Neural progenitor cell (in vitro differentiated cells): Measurements from ENCODE around the gene GAB2. TPM values are rescaled to one million over a fixed set of nuclear protein-coding genes. Genes with fewer than 3 reads are reported as not detected.

Source experiments
- DNase-seq: peaks from one replicate; pipeline ENCODE4 v3.0.0-alpha.2; 2016; ENCODE audit warnings: low spot score
- H2AFZ ChIP-seq: fragments of 200-600 bp; sonication (generic); replicated peaks from 2 replicates; pipeline ENCODE4 v1.6.1; 2016; ENCODE audit warnings: antibody characterized with exemption
- H3F3A ChIP-seq: fragments of 200-600 bp; sonication (generic); 2 replicates; pipeline ENCODE4 v1.6.1; 2016; ENCODE audit warnings: antibody characterized with exemption, low read depth
- H3K27ac ChIP-seq: fragments of 200-600 bp; sonication (generic); 2 replicates; pipeline ENCODE4 v1.5.1; 2016; ENCODE audit warnings: mild to moderate bottlenecking
- H3K27me3 ChIP-seq: fragments of 200-600 bp; sonication (generic); 2 replicates; pipeline ENCODE4 v1.6.1; 2016; ENCODE audit warnings: mild to moderate bottlenecking, moderate library complexity
- H3K36me3 ChIP-seq: fragments of 200-600 bp; sonication (generic); 2 replicates; pipeline ENCODE4 v1.5.1; 2016
- H3K4me1 ChIP-seq: fragments of 200-600 bp; sonication (generic); 2 replicates; pipeline ENCODE4 v1.6.1; 2016; ENCODE audit warnings: mixed run types
- H3K4me2 ChIP-seq: fragments of 200-600 bp; sonication (generic); 2 replicates; pipeline ENCODE4 v1.6.1; 2016
- H3K4me3 ChIP-seq: fragments of 200-600 bp; sonication (generic); 2 replicates; pipeline ENCODE4 v1.5.1; 2016
- H3K79me2 ChIP-seq: fragments of 200-600 bp; sonication (generic); 2 replicates; pipeline ENCODE4 v1.6.1; 2016; ENCODE audit warnings: low read depth
- H3K9ac ChIP-seq: fragments of 200-600 bp; sonication (generic); 2 replicates; pipeline ENCODE4 v1.6.1; 2016
- H3K9me3 ChIP-seq: fragments of 200-600 bp; sonication (generic); 2 replicates; pipeline ENCODE4 v1.5.1; 2016; ENCODE audit warnings: low read depth
- H4K20me1 ChIP-seq: fragments of 200-600 bp; sonication (generic); 2 replicates; pipeline ENCODE4 v1.6.1; 2016; ENCODE audit warnings: low read depth
- H3K27ac Mint-ChIP-seq: 3 replicates; pipeline ENCODE4 v1.8.0; 2021; ENCODE audit warnings: mixed read lengths
- H3K27me3 Mint-ChIP-seq: 2 replicates; pipeline ENCODE4 v1.8.0; 2022; ENCODE audit warnings: low read depth, mild to moderate bottlenecking, inconsistent platforms, moderate library complexity, mixed read lengths; ENCODE audit not compliant: insufficient read depth
- H3K36me3 Mint-ChIP-seq: 3 replicates; pipeline ENCODE4 v1.8.0; 2021; ENCODE audit warnings: mixed read lengths
- H3K4me1 Mint-ChIP-seq: 3 replicates; pipeline ENCODE4 v1.8.0; 2021; ENCODE audit warnings: mixed read lengths
- H3K4me3 Mint-ChIP-seq: 3 replicates; pipeline ENCODE4 v1.8.0; 2021; ENCODE audit warnings: mild to moderate bottlenecking, moderate library complexity, mixed read lengths
- H3K9me3 Mint-ChIP-seq: 3 replicates; pipeline ENCODE4 v1.8.0; 2020; ENCODE audit warnings: mixed read lengths
- EZH2 ChIP-seq: fragments of 200-600 bp; sonication (generic); IDR thresholded peaks from 2 replicates; pipeline ENCODE4 v1.6.1; 2017; ENCODE audit warnings: antibody characterized with exemption, mild to moderate bottlenecking, moderate library complexity
- EZH2phosphoT487 ChIP-seq: fragments of 200-600 bp; sonication (generic); IDR thresholded peaks from 2 replicates; pipeline ENCODE4 v1.6.1; 2017; ENCODE audit warnings: antibody characterized with exemption
- total RNA-seq: library from RNA; depleted of rRNA; stranded (reverse); fragments of >200 nt; gene quantifications from 2 replicates; pipeline ENCODE4 v1.2.3, GENCODE V29; 2015; ENCODE audit warnings: low replicate concordance
- TF ChIP-seq, protein P1 (sequence below): fragments of 200-600 bp; sonication (generic); IDR thresholded peaks from 2 replicates; pipeline ENCODE4 v1.5.1; 2017; ENCODE audit warnings: antibody characterized with exemption, mild to moderate bottlenecking

Gene GAB2
- total RNA-seq, 1 donor from 2014 or later, result 11.1 TPM

GRCh38 chr11:78427615-78428265 lies 10.1 kb upstream of the GAB2 start:
- H3K9ac ChIP-seq, result no peak overlapping the region
- Mint-ChIP-seq H3K4me3 (no peak overlapping the region), H3K9me3 (no peaks in the 10 kb centered on the region), H3K27me3 (peaks cover 2% of the 10 kb centered on the region), H3K36me3 (no peaks in the 10 kb centered on the region), H3K27ac (no peak overlapping the region), H3K4me1 (no peaks in the 10 kb centered on the region)
- no peak overlapping the region for H3K27ac ChIP-seq
- TF ChIP-seq, protein P1, sequence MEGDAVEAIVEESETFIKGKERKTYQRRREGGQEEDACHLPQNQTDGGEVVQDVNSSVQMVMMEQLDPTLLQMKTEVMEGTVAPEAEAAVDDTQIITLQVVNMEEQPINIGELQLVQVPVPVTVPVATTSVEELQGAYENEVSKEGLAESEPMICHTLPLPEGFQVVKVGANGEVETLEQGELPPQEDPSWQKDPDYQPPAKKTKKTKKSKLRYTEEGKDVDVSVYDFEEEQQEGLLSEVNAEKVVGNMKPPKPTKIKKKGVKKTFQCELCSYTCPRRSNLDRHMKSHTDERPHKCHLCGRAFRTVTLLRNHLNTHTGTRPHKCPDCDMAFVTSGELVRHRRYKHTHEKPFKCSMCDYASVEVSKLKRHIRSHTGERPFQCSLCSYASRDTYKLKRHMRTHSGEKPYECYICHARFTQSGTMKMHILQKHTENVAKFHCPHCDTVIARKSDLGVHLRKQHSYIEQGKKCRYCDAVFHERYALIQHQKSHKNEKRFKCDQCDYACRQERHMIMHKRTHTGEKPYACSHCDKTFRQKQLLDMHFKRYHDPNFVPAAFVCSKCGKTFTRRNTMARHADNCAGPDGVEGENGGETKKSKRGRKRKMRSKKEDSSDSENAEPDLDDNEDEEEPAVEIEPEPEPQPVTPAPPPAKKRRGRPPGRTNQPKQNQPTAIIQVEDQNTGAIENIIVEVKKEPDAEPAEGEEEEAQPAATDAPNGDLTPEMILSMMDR, result no peak
- TF ChIP-seq EZH2phosphoT487, result no peak
- no peak for TF ChIP-seq EZH2
- H3K4me2 ChIP-seq, result no peak overlapping the region
- H3K79me2 ChIP-seq, result no peaks in the 10 kb centered on the region
- no peaks in the 10 kb centered on the region for H3K27me3 ChIP-seq
- no peaks in the 10 kb centered on the region for H3K9me3 ChIP-seq
- H3K4me3 ChIP-seq, result no peak overlapping the region
- H3K36me3 ChIP-seq, result no peaks in the 10 kb centered on the region
- no peaks in the 10 kb centered on the region for H3F3A ChIP-seq
- DNase-seq, result no peak
- H2AFZ ChIP-seq, result no peak overlapping the region
- H3K4me1 ChIP-seq, result peaks cover 11% of the 10 kb centered on the region
- no peaks in the 10 kb centered on the region for H4K20me1 ChIP-seq

GRCh38 chr11:78426845-78427244 lies 9.2 kb upstream of the GAB2 start:
- H3K27ac ChIP-seq, result no peak overlapping the region
- DNase-seq, result no peak
- no peaks in the 10 kb centered on the region for H3K9me3 ChIP-seq
- peaks cover 2% of the 10 kb centered on the region for H3K27me3 Mint-ChIP-seq
- no peaks in the 10 kb centered on the region for H3K9me3 Mint-ChIP-seq
- no peaks in the 10 kb centered on the region for H3K36me3 ChIP-seq
- no peaks in the 10 kb centered on the region for H4K20me1 ChIP-seq
- H2AFZ ChIP-seq, result no peak overlapping the region
- TF ChIP-seq EZH2phosphoT487 (no peak), EZH2 (no peak)
- TF ChIP-seq, protein P1, result no peak
- no peaks in the 10 kb centered on the region for H3K4me1 Mint-ChIP-seq
- H3K36me3 Mint-ChIP-seq, result no peaks in the 10 kb centered on the region
- no peaks in the 10 kb centered on the region for H3F3A ChIP-seq
- no peak overlapping the region for H3K9ac ChIP-seq
- H3K27ac Mint-ChIP-seq, result no peak overlapping the region
- H3K27me3 ChIP-seq, result no peaks in the 10 kb centered on the region
- no peaks in the 10 kb centered on the region for H3K79me2 ChIP-seq
- no peak overlapping the region for H3K4me3 Mint-ChIP-seq
- no peak overlapping the region for H3K4me3 ChIP-seq
- peaks cover 11% of the 10 kb centered on the region for H3K4me1 ChIP-seq
- no peak overlapping the region for H3K4me2 ChIP-seq

DNA sequence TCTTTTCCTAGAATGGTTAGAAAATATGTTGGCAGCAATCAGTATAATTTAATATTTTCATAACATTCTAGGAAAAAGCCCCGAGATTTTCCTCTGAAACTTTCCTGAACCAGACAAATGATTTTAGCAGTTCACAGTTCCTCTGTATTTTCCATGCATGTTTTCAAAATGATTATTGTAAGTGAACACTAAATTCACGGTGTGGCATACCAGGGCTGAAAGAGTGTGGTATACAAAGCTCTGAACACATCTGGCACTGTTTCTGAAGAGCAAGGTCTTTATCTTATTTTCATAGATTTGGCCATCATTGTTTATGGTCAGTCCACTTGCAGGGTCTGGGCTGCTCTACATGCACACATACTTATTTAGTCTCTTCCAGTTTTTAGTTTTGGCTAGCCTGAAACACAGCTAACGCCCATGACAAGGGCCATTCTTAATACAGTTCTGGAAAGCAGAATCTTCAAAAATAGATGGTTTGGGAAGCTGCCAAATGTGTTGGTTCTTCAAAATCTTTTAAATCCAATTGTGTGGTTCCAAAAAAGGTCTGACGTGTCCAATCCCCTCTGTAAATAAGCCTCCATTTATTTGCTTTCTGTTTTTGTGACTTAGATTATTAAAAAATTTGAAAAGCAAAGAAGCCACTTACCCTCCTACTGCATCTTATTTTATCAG lies 7.9 kb upstream of the GAB2 start:
- Histone ChIP-seq H3K27me3 (no peaks in the 10 kb centered on the region), H3K4me3 (no peak overlapping the region), H3K4me1 (peaks cover 11% of the 10 kb centered on the region), H3K9me3 (no peaks in the 10 kb centered on the region), H3K27ac (no peak overlapping the region), H3K36me3 (no peaks in the 10 kb centered on the region), H3K4me2 (no peak overlapping the region), H3K9ac (no peak overlapping the region), H3F3A (no peaks in the 10 kb centered on the region), H3K79me2 (no peaks in the 10 kb centered on the region), H4K20me1 (no peaks in the 10 kb centered on the region), H2AFZ (no peak overlapping the region)
- H3K4me3 Mint-ChIP-seq, result no peak overlapping the region
- no peak for DNase-seq
- TF ChIP-seq EZH2phosphoT487, result no peak
- TF ChIP-seq, protein P1, result no peak
- no peak for TF ChIP-seq EZH2
- H3K9me3 Mint-ChIP-seq, result no peaks in the 10 kb centered on the region
- H3K27ac Mint-ChIP-seq, result no peak overlapping the region
- peaks cover 2% of the 10 kb centered on the region for H3K4me1 Mint-ChIP-seq
- H3K36me3 Mint-ChIP-seq, result no peaks in the 10 kb centered on the region
- H3K27me3 Mint-ChIP-seq, result peaks cover 4% of the 10 kb centered on the region
